Measurements from ENCODE around the gene SIX3.

The SIX3 gene

DNA sequence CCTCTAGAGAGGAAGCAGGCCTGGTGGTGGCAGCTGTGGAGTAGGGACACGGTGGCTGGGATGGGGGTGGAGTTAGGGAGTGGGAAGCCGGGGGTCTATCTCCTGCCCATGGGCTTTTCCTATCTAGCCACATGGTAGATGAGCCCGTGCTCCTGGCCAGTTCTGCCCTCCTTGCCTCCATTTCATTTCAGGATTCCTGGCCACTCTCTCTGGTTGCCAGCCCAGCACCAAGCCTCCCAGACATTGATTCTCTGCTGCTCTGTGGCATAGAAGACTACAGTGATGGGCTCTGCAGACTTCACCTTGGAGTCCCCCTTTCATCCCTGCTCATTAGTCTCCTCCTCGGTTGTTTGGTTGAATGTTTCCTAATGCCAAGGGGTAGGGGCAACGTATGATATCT, 19.4 kb downstream of the SIX3 start:
- DNase-seq, result no peak

DNA sequence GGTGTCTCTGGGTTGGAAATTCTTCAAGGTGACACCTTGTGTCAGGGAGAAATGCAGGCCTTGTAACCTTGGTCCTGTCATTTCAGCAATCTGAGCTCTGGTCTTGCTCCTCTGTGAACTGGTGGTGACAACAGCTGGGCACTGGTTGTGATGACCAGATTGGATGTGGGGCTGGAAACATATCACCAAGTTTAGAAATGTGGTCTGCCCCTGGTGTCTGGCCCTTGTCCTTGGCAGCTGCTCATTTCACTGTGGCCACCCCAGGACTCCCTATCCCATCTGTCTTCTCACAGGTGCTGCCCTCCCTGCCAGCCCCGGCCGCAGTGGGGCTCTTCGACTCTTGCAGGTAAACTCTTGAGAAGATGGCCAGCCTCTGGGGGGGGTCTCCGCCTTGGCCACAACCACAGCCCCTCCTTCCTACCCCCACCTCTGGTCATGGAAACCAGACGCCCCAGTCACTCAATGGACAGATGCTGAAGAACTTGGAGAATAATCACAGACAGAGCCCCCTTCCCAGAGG, 20.7 kb downstream of the SIX3 start:
- DNase-seq, result no peak

DNA sequence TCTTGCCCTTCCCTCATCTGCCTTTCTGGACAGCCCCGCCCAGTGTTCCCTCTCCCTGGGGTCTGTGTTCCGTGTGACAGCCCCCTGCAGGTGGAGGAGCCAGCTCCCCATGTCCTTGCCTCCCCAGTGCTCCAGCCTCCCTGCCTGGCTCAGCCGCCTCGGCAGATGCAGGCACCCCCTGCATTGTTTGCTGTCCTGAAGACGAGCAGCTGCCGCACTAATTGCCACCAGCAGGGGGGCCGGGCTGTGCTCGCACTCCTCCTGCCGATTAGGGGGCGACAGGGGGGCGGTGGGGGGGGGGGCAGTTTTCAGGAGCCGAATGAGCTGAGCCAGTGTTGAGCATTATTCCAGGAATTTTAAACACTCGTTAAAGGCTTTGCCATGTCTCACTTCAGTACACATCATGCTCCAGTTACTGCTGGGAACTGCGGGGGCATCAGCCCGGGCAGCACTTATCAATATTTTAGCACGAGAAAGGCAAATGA, 23.3 kb downstream of the SIX3 start:
- no peak for DNase-seq

DNA sequence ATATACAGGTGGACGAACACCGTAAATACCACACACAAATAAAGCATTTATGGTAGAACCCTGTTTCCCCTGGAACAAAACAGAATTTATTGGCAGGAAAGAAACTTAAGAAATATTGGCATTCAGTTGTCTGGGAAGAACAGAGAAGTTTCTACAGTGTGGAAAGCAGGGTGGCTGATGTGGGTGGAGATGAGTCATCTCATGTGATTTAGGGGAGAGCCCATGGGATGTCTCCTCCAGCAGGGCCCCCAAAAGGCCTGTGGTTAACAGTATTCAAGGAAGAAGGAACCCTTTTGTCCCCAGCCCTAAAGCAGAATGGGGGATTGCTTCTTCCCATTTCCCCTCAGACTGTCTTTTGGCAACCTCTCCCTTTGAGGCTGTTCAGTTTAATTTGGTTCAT, 24.2 kb downstream of the SIX3 start:
- no peak for DNase-seq

DNA sequence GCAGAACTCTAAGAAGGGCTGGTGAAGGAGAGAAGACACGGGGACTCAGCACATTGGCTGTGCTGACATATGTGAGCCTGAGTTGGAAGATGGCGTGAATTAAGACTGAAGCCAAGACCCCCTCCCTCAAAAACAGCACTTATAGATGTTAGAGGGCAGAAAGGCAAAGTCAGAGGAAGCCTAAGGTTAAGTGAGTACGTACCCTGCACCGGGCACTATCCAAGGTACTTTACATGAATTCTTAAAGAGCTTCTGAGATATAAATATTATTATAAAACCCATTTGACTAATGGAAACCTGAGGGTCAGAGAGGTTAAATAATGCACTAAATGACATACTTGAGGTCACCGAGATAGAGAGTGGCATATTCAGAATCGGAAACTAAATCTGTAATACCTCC, 25.6 kb downstream of the SIX3 start:
- no peak for DNase-seq

DNA sequence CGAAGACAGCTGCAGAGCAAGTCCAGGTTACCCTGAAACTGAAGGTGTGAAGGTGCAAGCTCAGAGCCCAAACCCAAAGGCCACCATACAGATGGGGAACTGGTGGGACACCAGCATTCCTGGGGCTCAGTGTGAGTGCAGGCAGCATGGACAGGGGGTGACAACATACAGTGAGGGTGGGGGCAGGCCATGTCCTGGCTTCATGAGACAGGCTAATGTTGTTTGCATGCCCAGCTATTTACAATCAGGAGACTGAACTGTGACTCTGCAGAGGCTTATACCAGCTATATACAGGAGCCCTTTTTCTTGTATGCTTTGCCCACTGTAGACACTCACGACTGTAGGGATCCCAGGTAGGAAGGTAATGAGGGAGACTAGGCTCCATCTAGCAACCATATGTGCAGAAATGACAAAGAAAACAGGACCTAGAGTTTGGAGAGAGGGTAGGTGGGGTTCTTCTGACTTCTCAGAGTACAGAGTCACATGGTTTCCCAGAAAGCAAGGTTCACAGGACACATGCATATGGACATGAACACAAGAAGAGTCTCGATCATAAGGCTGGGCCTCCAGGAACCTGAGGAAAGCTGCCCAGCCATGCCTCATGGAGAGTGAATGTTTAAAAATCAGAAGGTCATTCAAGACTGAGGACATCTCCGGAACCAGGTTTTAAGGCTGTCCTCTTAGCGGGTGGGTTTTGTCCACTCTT, 26.4 kb downstream of the SIX3 start:
- DNase-seq, result no peak

DNA sequence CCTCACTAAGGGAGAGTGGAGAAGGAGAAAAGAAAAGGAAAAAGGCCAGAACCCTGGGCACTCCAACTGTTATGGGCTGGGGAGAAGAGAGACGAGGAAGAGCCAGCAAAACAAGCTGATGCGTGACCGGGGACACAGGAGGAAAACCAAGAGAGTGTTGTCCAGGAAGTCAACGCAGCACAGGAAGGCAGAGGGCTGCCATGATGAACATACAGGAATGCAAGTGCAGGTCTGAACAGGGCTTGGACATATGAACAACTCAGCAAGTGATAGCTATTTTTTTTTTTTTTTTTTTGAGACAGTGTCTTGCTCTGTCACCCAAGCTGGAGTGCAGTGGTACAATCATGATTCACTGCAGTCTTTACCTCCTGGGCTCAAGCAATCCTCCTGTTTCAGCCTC, 28.4 kb downstream of the SIX3 start:
- DNase-seq, result no peak

DNA sequence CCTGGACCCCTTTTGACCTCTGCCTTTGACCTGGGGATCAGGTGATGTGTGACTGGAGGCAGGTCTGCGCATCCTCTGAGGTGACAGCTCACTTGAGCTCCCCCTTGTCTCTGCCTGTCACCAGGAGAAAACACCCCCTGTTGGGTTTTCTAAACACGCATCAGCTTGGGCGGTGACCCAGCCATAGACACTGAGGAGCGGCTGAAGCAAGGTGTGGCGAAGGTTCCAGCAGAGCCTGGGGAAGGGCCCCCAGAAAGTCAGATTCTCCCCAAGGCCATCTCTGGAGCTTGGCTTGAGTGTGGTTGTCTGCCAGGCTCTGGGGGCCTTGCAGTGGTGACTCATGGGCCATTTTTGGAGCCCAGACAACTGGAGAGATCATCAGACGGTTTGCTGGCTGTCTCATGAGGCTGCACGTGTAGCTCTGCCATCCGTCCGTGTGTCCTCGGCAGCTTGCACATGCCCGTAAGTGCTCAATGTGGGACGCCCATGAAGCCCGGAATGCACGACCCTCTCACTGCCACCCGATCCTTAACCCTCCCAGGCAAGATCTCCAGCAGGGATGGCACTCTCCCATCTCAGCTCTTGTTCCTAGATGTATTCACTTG, 29.4 kb downstream of the SIX3 start:
- no peak for DNase-seq

DNA sequence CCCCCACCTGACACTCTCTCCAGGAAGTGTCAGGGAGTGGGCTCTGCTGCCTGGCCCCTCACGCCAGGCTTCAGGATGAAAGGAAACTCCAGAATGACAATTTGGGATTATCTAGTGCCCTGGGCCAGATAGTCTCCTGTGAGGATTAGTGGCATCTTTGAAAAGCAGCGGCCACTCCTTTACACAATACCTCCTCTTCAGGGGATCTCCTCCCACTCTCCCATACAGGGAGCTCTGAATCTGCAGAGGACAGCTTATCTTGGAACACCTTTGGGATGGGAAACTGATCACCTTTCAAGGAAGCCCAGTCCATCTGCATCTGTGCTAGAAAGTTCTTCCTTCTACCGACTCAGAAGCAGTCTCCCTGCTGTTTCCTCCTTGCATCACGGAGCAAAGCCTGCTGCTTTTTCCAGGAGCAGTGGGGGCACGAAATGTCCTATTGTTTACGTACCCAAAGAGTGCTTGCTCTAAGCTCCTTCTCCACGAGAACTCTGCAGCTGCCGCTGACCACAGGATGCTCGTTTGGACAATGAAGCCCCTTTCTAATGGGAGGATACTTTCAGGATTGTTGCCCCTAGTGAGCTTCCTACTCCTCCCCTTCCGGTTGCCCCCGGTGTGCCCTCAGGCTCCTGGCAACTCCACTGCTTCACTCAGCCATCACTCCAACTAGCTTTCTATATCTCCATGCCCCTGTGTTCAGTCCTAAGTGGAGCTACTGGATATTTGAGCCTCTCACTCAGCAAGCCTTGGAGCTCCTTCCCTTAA, 31.5 kb downstream of the SIX3 start:
- DNase-seq, result no peak

DNA sequence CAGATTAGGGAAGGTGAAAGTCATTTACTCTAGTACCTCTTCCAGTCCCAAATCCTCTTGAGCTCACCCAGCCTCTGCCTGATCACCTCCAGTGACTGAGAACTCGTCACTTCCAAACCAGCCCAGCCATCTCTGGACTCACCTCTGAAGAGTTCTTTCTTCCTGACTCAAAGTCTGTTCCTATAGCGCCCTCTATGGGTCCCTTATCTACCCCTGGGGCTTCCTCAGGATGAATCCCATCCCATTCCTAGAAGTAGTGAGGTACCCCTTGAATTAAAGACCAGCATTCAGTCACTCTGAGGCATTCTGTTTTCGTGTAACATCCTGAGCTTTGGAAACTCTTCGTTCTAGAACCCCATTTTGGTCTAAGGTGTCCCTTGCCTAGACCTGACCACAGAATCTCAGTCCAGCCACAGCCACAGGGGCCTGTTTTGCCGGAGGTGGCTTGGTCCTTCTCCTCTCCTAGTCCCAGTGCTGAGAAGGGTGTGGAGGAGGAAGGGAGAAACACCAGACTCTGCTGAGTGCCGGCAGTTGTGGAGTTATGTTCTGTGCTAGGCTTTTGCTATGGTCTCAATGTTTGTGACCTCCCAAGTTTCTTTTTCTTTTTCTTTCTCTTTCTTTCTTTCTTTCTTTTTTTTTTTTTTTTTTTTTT, 32.7 kb downstream of the SIX3 start:
- DNase-seq, result no peak

DNA sequence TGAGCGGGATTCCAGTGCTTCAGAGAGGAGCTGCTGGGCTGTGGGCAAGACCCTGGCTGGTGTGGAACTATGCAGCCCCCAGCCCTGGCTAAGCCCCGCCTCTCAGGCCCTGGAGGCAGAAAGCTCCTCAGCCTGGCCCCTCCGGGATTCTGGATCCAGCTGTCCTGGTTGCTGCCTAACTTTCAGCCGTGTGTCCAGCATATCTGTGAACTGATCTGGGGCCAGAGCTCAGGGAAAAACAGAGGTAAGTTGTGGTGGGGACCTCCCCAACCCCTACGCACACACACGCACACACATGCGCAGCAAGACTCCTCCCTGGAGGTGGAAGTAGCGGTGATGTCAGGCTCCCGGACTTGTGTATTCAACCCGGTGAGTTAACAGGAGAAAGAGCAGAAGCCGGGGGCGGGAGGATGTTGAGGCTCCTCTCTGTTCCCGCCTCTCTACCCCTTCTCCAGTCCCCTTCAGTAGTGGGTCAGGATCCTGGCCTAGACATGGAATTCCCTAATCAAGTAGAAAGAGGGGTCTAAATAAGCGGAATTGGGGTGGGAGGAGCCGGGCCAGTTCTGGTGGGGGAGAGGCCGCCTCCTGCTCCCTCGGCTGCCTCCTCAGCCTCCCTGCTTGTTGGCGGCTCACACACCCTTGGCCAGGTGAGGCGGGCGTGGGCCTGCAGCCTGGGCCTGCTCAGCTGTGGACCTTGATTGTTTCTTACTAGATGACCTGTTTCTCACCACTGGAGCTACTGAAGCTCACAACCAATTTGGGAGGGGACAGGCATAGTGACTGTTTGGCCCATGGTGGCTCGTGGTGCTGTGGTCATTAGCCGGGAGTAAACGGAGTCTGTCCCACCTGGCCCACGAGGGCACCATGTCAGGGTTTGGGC, 34.3 kb downstream of the SIX3 start:
- no peak for DNase-seq

DNA sequence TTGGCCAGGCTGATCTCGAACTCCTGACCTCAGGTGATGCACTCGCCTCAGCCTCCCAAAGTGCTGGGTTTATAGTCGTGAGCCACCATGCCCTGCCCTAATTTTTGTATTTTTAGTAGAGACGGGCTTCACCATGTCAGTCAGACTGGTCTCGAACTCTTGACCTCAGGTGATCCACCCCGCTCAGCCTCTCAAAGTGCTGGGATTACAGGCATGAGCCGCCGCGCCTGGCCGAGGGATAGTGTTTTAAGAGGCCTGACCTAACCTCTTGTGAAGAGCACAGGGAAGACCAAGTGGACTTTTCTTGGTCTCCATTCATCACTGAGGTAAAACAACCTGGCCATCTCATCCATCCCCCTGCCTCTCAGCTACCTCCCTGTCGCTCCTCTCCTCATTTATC, 38.1 kb downstream of the SIX3 start:
- no peak for DNase-seq

DNA sequence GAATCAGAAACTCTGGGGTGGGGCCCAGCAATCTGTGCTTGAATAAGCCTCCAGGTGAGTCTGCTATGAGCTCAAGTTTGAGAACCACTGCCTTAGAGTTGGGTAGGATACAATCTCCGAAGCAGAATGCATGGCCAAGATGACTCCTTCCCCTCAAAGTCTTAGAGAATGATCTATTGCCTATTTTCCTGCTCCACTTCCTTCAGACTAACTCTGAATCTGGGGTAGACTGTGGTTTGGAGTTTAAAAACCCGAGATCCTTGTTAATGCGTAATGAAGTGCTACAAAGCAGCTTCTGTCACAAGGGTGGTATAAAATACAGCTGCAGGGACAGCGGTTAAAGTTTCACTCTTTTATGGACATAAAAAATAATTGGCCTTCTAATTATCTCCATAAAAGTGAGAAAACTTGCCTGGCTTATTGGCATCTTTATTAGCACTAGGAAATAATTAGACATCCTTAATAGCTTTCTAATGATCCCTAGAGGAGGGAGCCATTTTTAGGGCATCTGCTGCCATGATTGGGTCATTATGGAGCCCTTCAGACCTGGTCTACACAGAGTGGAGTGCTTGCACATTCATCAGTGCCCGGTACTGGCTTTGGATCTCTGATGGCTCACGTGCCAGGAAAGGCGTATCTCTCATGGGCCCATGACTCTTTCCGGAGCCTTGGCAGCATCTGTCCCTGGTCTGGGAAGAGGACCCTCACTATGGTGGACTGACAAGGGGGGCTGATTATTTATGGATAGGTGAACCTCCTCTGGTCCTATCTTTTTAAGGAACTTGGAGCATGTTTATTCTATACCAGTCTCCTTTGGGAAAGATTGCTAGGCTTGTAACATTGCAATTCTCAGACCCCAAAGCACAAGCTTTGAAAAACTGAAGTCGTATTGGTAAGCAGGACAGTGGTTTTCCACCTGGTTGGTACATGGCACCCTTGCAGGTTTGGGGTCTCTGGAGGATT, 39.5 kb downstream of the SIX3 start:
- no peak for DNase-seq

DNA sequence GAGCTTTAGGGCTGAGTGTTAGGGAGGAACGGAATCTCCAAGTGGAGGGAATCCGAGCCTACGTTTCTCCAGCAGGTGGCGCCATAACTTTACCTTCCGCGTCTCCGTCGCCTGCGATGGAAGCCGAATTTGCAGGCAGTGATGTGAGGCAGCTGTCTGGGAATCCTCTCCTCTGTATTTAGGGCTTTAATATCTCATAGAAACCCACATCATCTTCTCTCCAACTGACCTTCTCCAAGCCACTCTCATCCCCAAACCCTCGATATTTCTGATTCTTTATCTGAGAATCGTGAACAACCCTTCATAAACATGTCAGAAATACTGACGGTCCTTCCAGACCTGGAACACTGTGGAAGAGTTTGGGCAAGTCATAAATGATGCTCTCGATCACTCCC, 40.2 kb downstream of the SIX3 start:
- peak; percentile 49 for DNase-seq

DNA sequence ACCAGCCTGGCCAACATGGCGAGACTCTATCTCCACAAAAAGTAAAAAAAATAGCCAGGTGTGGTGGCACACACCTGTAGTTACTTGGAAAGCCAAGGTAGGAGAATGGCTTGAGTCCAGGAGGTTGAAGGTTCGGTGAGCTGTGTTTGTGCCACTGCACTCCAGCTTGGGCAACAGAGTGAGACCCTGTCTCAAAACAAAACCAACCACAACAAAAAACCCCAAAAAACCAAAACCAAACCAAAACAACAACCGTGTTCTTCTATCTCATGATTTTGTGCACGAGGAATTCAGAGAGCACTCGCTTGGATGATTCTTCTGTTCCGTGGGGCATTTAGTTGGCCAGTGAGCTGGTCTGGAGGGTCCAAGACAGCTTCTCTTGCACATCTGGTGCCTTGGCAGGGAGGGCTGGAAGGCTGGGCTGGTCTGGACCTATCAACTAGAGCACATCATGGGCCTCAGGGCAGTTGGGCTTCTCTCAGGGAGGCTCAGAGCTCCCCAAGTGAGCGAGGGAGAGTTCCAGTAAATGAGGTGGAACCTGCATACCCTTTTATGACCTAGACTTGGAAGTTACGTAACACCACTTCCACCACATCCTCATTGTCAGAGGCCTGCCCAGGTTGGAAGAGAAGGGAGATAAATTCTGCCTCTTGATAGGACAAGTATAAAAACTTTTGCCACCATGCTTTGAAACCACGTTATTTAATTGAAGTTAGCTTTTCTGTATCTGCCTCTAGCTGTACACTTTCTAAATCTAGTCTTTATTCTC, 42.5 kb downstream of the SIX3 start:
- DNase-seq, result no peak

DNA sequence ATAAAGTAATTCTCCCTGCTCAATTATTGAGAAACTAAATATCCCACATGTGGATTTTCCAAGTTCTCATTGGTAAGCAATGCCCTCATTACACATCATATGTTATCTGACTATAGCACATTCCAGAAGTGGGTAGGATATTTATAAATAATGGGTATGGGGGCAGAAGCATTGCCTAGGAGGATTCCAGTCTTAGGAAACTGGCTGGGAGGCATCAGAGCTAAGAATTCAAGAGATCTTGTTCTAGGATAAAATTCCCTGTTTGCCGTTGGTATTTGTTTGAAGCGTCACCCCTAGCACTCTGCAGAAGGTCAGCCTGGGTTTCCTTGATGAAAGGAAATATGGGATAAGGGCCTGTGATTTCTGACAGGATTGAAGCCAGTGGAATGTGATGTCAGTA, 47.7 kb downstream of the SIX3 start:
- no peak for DNase-seq

DNA sequence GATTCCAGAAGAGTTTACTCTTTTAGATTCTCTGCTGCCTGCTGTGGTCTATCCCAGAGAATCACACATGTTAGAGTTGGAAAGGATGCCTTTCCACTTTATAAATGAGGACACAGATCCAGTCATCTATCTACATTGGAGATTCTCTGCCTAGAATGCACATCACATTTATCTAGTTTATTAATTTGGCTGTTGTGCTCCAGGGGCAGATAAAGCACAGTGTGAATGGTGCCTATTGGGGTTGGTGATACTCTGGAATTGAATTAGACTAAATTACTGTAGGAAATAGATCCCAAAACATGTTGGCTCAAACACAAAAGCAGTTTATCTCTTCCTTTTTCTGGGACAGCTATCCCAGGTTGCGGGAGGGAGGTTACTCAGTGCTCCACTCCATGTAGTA, 52.9 kb downstream of the SIX3 start:
- no peak for DNase-seq
